Esophagus muscularis mucosa (tissue), 3 donors: ENCODE results near the gene KAZN.

ENCODE experiments used
- CTCF ChIP-seq, 3 experiments: fragments of 200-600 bp in 2 of 3; fragments of 450-650 bp in 1 of 3; sonication (generic) in 2 of 3; IDR thresholded peaks; one replicate each; pipeline ENCODE4 v1.5.1; 2017 to 2019; ENCODE audit warnings: antibody characterized with exemption in 3 of 3, mild to moderate bottlenecking in 2 of 3, moderate library complexity in 1 of 3
- POLR2A ChIP-seq: fragments of 450-650 bp; IDR thresholded peaks from one replicate; pipeline ENCODE4 v1.6.1; 2017; ENCODE audit warnings: antibody characterized with exemption, moderate library complexity, mild to moderate bottlenecking, low read depth

GRCh38 chr1:14842361-14842760 lies 243.9 kb downstream of the KAZN start:
- TF ChIP-seq CTCF (IDR thresholded peaks at IDR 0.05) (no peak), POLR2A (no peak)
